Measurements from ENCODE around the gene FEN1. TPM values are rescaled to one million over a fixed set of nuclear protein-coding genes. Genes with fewer than 3 reads are reported as not detected.

Gene FEN1
- 10 to 100 TPM in 1 of 4 donors, 1 to 10 TPM in 3; 7.1 to 14.2 (median 8.1) TPM for total RNA-seq

- peak within 1 kb of the TSS; percentile 84 to 97 for H3K4me3 ChIP-seq
- TF ChIP-seq EP300 (IDR thresholded peaks at IDR 0.05) (no peak), POLR2A (IDR thresholded peaks at IDR 0.05) (peak; percentile 24 to 44), POLR2AphosphoS5 (IDR thresholded peaks at IDR 0.05) (peak; percentile 75), CTCF (IDR thresholded peaks at IDR 0.05) (peak in 3 of 4 experiments; percentile 17 to 53 (median 44))
- H3K27ac ChIP-seq = peak within 1 kb of the TSS; percentile 94 to 97 (median 95)
- H3K27me3 ChIP-seq = no peaks in the 10 kb centered on the region
- H3K4me1 ChIP-seq = peaks cover 0 to 39% (median 22%) of the 10 kb centered on the region in 3 donors
- ATAC-seq = peak; percentile 93
- WGBS, 2 donors (ENCODE audit: low coverage in 1 of 2) = 2% methylated on average over 23 of the region's 61 CpGs; no CpG with 5 or more reads in 1 of the 2 donors
- H3K9me3 ChIP-seq = no peaks in the 10 kb centered on the region
- peaks cover 0 to 43% of the 10 kb centered on the region in 2 donors for H3K36me3 ChIP-seq
These were observed at the start of gene FEN1, which contains the start of gene TMEM258 for GRCh38 chr11:61792310-61793082. TSS of gene FEN1 (plus strand) at chr11:61792911. CDS start at chr11:61795362, 2,451 bp downstream. TSS of gene TMEM258 (minus strand) at chr11:61792599. CDS start at chr11:61792558, 41 bp downstream.

- ATAC-seq = no peak
- H3K4me1 ChIP-seq = peaks cover 0 to 9% (median 4%) of the 10 kb centered on the region in 3 donors
- H3K9me3 ChIP-seq = no peaks in the 10 kb centered on the region
- TF ChIP-seq POLR2A (IDR thresholded peaks at IDR 0.05) (no peak), POLR2AphosphoS5 (IDR thresholded peaks at IDR 0.05) (no peak), EP300 (IDR thresholded peaks at IDR 0.05) (no peak), CTCF (IDR thresholded peaks at IDR 0.05) (no peak)
- H3K4me3 ChIP-seq = no peak overlapping the region
- WGBS, 2 donors (ENCODE audit: low coverage in 1 of 2) = 92 to 95% methylated on average over 5 to 8 of the region's 42 CpGs
- peaks cover 0 to 61% of the 10 kb centered on the region in 2 donors for H3K36me3 ChIP-seq
- no peaks in the 10 kb centered on the region for H3K27me3 ChIP-seq
- no peak overlapping the region for H3K27ac ChIP-seq
These were observed 49.1 kb upstream of the FEN1 start for GRCh38 chr11:61743486-61744095.

GRCh38 chr11:61744181-61744580, 48.5 kb upstream of the FEN1 start:
- peaks cover 2% of the 10 kb centered on the region for H3K27me3 ChIP-seq
- TF ChIP-seq POLR2AphosphoS5 (IDR thresholded peaks at IDR 0.05) (no peak), EP300 (IDR thresholded peaks at IDR 0.05) (no peak), CTCF (IDR thresholded peaks at IDR 0.05) (no peak), POLR2A (IDR thresholded peaks at IDR 0.05) (no peak)
- H3K36me3 ChIP-seq = peaks cover 0 to 55% of the 10 kb centered on the region in 2 donors
- no peak overlapping the region for H3K4me3 ChIP-seq
- H3K9me3 ChIP-seq = no peaks in the 10 kb centered on the region
- 100% methylated on average over 3 of the region's 20 CpGs; no CpG with 5 or more reads in 1 of the 2 donors for WGBS, 2 donors (ENCODE audit: low coverage in 1 of 2)
- ATAC-seq = no peak
- H3K27ac ChIP-seq = no peak overlapping the region
- H3K4me1 ChIP-seq = peaks cover 0 to 9% (median 4%) of the 10 kb centered on the region in 3 donors

GRCh38 chr11:61744609-61745156, 48.0 kb upstream of the FEN1 start:
- 100% methylated on average over 1 of the region's 10 CpGs; no CpG with 5 or more reads in 1 of the 2 donors for WGBS, 2 donors (ENCODE audit: low coverage in 1 of 2)
- Histone ChIP-seq H3K36me3 (peaks cover 0 to 50% of the 10 kb centered on the region in 2 donors), H3K27ac (no peak overlapping the region), H3K4me1 (peaks cover 0 to 9% (median 4%) of the 10 kb centered on the region in 3 donors), H3K27me3 (peaks cover 7% of the 10 kb centered on the region), H3K9me3 (no peaks in the 10 kb centered on the region), H3K4me3 (no peak overlapping the region)
- ATAC-seq = no peak
- TF ChIP-seq POLR2A (IDR thresholded peaks at IDR 0.05) = no peak
- TF ChIP-seq POLR2AphosphoS5 (IDR thresholded peaks at IDR 0.05) = no peak
- TF ChIP-seq CTCF (IDR thresholded peaks at IDR 0.05) = no peak
- no peak for TF ChIP-seq EP300 (IDR thresholded peaks at IDR 0.05)

Measured in gastroesophageal sphincter (tissue), 4 donors.